ENCODE data around the gene REG3G. TPM values are rescaled to one million over a fixed set of nuclear protein-coding genes. Genes with fewer than 3 reads are reported as not detected.

REG3G gene
- total RNA-seq: not detected
- long read RNA-seq, donor 1: 0 reads
- long read RNA-seq, donor 2: 0 reads

GRCh38 chr2:79025421-79025820 is at the start of gene REG3G:
Gene REG3G, plus strand, starts transcription at chr2:79025702. Its CDS starts 392 bp downstream, at chr2:79026094.
- intact Hi-C loops (cut with DNase I, micrococcal nuclease): no loop called here
- Histone ChIP-seq H3K4me1 (ENCODE audit: low read depth) (no peaks in the 10 kb centered on the region), H3K4me3 (no peak within 1 kb of the TSS), H3K36me3 (ENCODE audit: low read depth) (no peaks in the 10 kb centered on the region), H3K9me3 (no peaks in the 10 kb centered on the region)
- no peak for TF ChIP-seq CTCF (IDR thresholded peaks at IDR 0.05)
- ATAC-seq: no peak
- no peak for DNase-seq

- TF ChIP-seq CTCF (IDR thresholded peaks at IDR 0.05): no peak
- intact Hi-C loops (cut with DNase I, micrococcal nuclease): no loop called here
- peak; percentile 16 for ATAC-seq
Measured at GRCh38 chr2:78977661-78978145, 47.8 kb upstream of the REG3G start.

GRCh38 chr2:78978340-78978739 is 47.2 kb upstream of the REG3G start:
- no peak for TF ChIP-seq CTCF (IDR thresholded peaks at IDR 0.05)
- Histone ChIP-seq H3K9me3 (no peaks in the 10 kb centered on the region), H3K4me3 (no peak overlapping the region), H3K4me1 (ENCODE audit: low read depth) (no peaks in the 10 kb centered on the region), H3K36me3 (ENCODE audit: low read depth) (no peaks in the 10 kb centered on the region)
- no peak for ATAC-seq
- DNase-seq: no peak
- intact Hi-C loops (cut with DNase I, micrococcal nuclease): no loop called here

More at GRCh38 chr2:78977661-78978145, 47.8 kb upstream of the REG3G start:
- no peak for DNase-seq
- no peak overlapping the region for H3K4me3 ChIP-seq
- H3K36me3 ChIP-seq (ENCODE audit: low read depth): no peaks in the 10 kb centered on the region
- H3K9me3 ChIP-seq: no peaks in the 10 kb centered on the region
- H3K4me1 ChIP-seq (ENCODE audit: low read depth): no peaks in the 10 kb centered on the region

- Histone ChIP-seq H3K9me3 (no peaks in the 10 kb centered on the region), H3K36me3 (ENCODE audit: low read depth) (no peaks in the 10 kb centered on the region), H3K4me3 (no peak overlapping the region), H3K4me1 (ENCODE audit: low read depth) (no peaks in the 10 kb centered on the region)
- DNase-seq: peak in 1 of 3 donors; percentile 60
- no peak for TF ChIP-seq CTCF (IDR thresholded peaks at IDR 0.05)
- no peak for ATAC-seq
- intact Hi-C loops (cut with DNase I, micrococcal nuclease): no loop called here
Measured at GRCh38 chr2:78979380-78980151, 45.9 kb upstream of the REG3G start.

- Histone ChIP-seq H3K4me3 (no peak overlapping the region), H3K9me3 (no peaks in the 10 kb centered on the region), H3K36me3 (ENCODE audit: low read depth) (no peaks in the 10 kb centered on the region), H3K4me1 (ENCODE audit: low read depth) (no peaks in the 10 kb centered on the region)
- DNase-seq (no peak), ATAC-seq (no peak)
- intact Hi-C loops (cut with DNase I, micrococcal nuclease): no loop called here
- no peak for TF ChIP-seq CTCF (IDR thresholded peaks at IDR 0.05)
Measured at GRCh38 chr2:78980152-78980465, 45.4 kb upstream of the REG3G start.
